Type B pancreatic cell (in vitro differentiated cells): ENCODE results near the gene SPOCK2. TPM values are rescaled to one million over a fixed set of nuclear protein-coding genes. Genes with fewer than 3 reads are reported as not detected.

Source experiments
- DNase-seq: peaks from one replicate; pipeline ENCODE4 v3.0.0; 2021; ENCODE audit warnings: mixed read lengths; ENCODE audit not compliant: unreplicated experiment; ENCODE audit errors: extremely low spot score
- H3K27ac Mint-ChIP-seq: 2 replicates; pipeline ENCODE4 v1.8.0; 2021; ENCODE audit warnings: mild to moderate bottlenecking, mixed read lengths
- H3K27me3 Mint-ChIP-seq: 2 replicates; pipeline ENCODE4 v1.8.0; 2021; ENCODE audit warnings: mixed read lengths
- H3K36me3 Mint-ChIP-seq: 2 replicates; pipeline ENCODE4 v1.8.0; 2021; ENCODE audit warnings: mixed read lengths
- H3K4me1 Mint-ChIP-seq: one replicate; pipeline ENCODE4 v1.8.0; 2021; ENCODE audit warnings: mixed read lengths; ENCODE audit not compliant: unreplicated experiment
- H3K4me3 Mint-ChIP-seq: 2 replicates; pipeline ENCODE4 v1.8.0; 2021; ENCODE audit warnings: mild to moderate bottlenecking, mixed read lengths
- H3K9me3 Mint-ChIP-seq: 2 replicates; pipeline ENCODE4 v1.8.0; 2021; ENCODE audit warnings: mixed read lengths
- total RNA-seq: library from RNA; stranded (reverse); gene quantifications from 2 replicates; pipeline ENCODE4 v1.2.1, GENCODE V29; 2021; ENCODE audit warnings: low replicate concordance
- TF ChIP-seq, protein P1 (sequence below): fragments of 200-600 bp; sonication (generic); conservative IDR thresholded peaks from 2 replicates; pipeline ENCODE4 v1.5.0; 2021; ENCODE audit warnings: antibody characterized with exemption, mild to moderate bottlenecking

The SPOCK2 gene
- total RNA-seq, 1 donor from 2014 or later, result 13.8 TPM

DNA sequence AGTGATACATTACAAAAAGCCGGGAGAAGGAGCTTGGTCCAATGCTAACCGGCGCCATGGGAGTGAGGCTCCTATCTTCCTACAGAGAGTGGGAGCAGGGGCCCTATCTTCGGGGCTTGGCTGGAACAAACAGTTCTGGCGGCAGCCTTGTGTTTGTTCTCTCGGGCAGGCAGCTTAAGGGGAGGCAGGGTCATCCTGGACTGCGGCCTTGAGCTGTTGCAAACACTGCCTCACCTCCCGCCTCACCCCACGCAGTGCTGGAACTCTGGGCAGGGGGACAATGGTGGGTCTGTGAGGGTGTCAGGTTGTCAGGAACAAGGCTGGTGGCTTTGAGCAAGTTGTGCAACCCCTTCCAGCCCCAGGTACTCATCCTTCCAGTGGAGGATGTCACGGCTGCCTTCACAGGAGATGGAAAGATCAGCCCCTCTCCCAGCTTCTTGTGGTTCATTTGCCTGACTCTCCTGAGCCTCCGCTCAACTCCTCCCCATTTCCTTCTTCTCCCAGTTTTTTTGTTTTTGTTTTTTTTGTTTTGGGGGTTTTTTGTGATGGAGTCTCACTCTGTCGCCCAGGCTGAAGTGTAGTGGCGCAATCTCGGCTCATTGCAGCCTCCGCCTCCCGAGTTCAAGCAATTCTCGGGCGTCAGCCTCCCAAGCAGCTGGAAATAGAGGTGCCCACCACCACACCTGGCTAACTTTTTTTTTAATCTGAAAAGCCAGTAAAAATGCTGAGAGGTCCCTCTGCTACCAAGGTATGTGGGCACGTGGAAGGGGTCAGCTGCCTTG, 57.4 kb downstream of the SPOCK2 start:
- no peak overlapping the region for H3K27ac Mint-ChIP-seq
- TF ChIP-seq, protein P1, sequence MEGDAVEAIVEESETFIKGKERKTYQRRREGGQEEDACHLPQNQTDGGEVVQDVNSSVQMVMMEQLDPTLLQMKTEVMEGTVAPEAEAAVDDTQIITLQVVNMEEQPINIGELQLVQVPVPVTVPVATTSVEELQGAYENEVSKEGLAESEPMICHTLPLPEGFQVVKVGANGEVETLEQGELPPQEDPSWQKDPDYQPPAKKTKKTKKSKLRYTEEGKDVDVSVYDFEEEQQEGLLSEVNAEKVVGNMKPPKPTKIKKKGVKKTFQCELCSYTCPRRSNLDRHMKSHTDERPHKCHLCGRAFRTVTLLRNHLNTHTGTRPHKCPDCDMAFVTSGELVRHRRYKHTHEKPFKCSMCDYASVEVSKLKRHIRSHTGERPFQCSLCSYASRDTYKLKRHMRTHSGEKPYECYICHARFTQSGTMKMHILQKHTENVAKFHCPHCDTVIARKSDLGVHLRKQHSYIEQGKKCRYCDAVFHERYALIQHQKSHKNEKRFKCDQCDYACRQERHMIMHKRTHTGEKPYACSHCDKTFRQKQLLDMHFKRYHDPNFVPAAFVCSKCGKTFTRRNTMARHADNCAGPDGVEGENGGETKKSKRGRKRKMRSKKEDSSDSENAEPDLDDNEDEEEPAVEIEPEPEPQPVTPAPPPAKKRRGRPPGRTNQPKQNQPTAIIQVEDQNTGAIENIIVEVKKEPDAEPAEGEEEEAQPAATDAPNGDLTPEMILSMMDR, result no peak
- no peaks in the 10 kb centered on the region for H3K27me3 Mint-ChIP-seq
- H3K9me3 Mint-ChIP-seq, result no peaks in the 10 kb centered on the region
- peaks cover 24% of the 10 kb centered on the region for H3K4me1 Mint-ChIP-seq
- H3K4me3 Mint-ChIP-seq, result no peak overlapping the region
- no peak for DNase-seq
- no peaks in the 10 kb centered on the region for H3K36me3 Mint-ChIP-seq

DNA sequence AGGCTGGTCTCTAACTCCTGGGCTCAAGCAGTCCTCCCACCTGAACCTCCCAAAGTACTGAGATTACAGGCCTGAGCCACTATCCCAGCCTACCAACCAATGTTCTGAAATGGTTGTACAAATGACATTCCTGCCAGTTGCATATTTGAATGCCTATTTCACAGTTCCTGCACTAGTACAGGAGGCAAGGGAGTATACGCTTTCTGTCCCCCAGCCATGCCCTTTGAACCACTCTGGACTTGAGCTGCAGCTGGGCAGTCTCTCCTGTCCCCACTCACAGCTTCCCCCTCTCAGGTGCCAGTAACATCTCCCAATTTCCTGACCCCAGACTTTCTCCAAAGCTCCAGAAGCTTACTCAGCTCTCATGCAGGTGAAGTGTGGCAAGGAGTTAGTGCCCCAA, 58.9 kb downstream of the SPOCK2 start:
- H3K4me1 Mint-ChIP-seq, result peaks cover 31% of the 10 kb centered on the region
- no peaks in the 10 kb centered on the region for H3K27me3 Mint-ChIP-seq
- H3K4me3 Mint-ChIP-seq, result no peak overlapping the region
- TF ChIP-seq, protein P1, result no peak
- H3K9me3 Mint-ChIP-seq, result no peaks in the 10 kb centered on the region
- H3K27ac Mint-ChIP-seq, result no peak overlapping the region
- no peak for DNase-seq
- H3K36me3 Mint-ChIP-seq, result no peaks in the 10 kb centered on the region

DNA sequence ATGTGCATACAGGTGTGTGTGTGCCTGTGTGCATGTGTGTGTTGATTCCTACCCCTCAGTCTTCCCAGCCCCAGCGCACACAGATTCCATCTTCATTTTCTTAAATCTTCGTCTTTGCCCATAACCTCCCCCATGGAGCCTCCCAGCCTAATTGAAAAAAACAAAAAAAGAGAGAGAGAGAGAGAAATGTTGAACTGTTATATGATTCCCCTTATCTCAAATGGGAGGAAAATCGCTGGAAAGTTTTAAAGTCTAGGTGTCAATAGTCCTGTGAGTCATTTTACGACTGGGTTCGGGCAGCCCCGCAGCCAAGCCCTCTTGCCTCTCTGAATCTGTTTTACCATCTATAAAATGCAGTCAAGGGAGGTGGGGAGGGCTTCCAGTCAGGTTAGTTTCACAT, 60.9 kb downstream of the SPOCK2 start:
- no peak for DNase-seq
- Mint-ChIP-seq H3K36me3 (no peaks in the 10 kb centered on the region), H3K9me3 (no peaks in the 10 kb centered on the region), H3K27ac (peak overlapping the region; percentile 15), H3K27me3 (no peaks in the 10 kb centered on the region), H3K4me1 (peaks cover 27% of the 10 kb centered on the region), H3K4me3 (no peak overlapping the region)
- TF ChIP-seq, protein P1, result no peak

DNA sequence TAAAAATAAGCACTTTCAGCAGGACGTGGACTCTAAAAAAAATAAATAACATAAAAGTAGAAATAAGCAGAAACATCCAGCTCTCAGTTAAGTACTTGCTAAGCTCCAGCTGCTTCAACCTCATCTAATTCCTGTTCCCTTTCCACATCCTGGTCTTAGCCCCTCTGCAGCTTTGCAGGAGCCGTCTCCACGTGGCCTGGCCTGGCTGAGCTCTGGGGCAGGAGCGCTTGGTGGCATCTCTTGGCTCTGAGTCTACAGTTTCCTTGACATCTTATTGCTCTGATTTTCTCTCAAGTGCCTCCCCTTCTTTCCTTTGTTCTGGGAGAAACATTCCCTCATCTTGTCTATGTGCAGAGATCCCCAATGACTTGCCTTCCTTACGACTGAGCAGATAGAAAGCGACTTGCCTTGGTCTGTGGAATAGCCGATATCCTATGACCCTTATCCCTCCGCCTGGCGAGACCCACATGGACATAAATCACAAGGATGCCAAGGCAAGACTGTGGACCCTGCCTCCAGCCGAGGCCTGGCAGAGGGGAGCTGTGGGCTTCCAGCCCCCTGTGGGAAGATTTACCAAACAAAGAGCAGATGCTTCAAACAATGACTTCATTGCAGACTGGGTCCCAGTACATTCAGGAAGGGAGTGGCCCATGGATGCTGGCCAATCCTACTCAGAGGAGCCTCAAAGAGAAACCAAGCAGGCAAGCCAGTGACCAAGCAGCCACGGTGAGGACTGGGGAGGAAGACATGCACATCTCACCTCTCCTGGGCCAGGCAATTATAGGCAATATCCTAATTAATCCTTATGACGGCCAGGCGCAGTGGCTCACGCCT, 61.9 kb downstream of the SPOCK2 start:
- no peak for DNase-seq
- TF ChIP-seq, protein P1, result no peak
- peaks cover 27% of the 10 kb centered on the region for H3K4me1 Mint-ChIP-seq
- no peak overlapping the region for H3K4me3 Mint-ChIP-seq
- H3K36me3 Mint-ChIP-seq, result no peaks in the 10 kb centered on the region
- H3K27ac Mint-ChIP-seq, result peak overlapping the region; percentile 66
- H3K9me3 Mint-ChIP-seq, result no peaks in the 10 kb centered on the region
- H3K27me3 Mint-ChIP-seq, result no peaks in the 10 kb centered on the region

DNA sequence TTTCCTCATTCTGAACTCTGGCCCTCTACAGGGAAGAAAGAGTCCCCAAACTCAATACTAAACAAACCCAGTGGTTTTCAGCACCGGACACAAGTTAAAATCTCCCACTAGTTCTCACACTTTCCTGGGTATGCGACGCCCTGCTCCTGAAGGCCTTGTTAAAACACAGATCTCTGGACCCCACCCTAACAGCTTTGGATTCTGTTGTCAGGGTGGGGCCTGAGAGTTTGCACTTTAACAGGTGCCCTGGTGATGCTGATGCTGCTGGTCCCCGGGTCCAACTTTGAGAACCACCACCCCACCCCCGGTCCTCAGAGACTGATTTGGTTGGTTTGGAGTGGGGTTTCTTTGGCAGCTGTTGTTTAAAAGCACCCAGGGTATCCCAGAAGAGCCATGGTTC, 62.5 kb downstream of the SPOCK2 start:
- H3K27me3 Mint-ChIP-seq, result no peaks in the 10 kb centered on the region
- no peak for DNase-seq
- no peaks in the 10 kb centered on the region for H3K36me3 Mint-ChIP-seq
- TF ChIP-seq, protein P1, result no peak
- no peak overlapping the region for H3K27ac Mint-ChIP-seq
- no peaks in the 10 kb centered on the region for H3K9me3 Mint-ChIP-seq
- no peak overlapping the region for H3K4me3 Mint-ChIP-seq
- H3K4me1 Mint-ChIP-seq, result peaks cover 27% of the 10 kb centered on the region
